Measurements from ENCODE around the gene FOXF2.

The FOXF2 gene

DNA sequence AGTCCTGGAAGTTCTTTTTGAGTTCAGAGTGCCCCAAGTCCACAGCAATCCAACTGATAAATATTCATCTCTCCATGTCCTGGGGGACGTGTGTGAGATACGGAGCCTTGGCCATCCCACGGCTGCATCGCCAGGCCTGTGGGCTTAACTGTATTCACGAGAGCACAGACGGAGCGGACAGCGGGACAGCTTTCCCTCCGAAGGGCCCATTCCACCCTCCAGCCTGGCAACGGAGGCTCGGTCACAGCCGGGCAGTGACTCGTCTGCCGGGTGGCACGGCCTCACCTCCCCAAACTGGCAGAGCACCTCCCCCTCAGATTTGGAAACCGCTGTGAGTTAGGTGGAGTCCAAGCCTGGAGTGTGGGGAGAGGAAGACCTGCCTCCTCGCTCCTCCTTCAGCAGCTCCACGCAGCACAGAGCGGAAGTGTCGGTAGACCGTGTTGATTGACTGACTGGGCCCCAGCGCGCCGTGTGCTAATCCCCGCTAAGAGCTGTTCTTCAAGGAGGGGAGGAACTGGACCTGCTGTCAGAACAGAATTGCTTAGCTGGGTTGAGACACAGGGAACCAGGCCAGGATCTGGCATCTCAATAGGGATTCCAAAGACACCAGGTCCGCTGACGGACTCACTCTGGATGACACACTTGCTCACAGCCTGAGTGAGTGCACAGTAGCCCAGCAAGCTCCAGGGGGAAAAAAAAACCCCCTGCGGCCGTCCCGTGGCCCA, 10.9 kb downstream of the FOXF2 start:
- DNase-seq = no peak
- in situ Hi-C loops (cut with MboI; ENCODE audit: low pct_unique_long_range_greater_than_20kb, low sequenced_read_pairs) = no loop called here

DNA sequence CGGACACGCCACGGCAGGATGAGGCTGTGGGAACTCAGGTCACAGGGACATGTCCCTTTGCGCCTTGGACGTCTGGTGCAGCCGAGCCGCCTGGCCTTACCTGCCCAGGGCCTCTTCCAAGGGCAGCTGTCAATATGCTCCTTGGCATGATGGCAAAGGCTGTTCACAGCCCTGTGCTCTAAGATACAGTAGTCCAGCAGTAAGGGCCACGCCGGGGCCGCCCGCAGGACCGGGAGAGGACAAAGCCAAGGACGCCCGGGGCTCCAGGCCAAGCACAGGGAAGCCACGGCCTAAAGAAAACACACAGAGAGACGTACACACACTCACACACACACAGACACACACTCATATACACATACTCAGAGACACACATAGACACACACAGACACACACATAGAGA, 13.0 kb downstream of the FOXF2 start:
- in situ Hi-C loops (cut with MboI; ENCODE audit: low pct_unique_long_range_greater_than_20kb, low sequenced_read_pairs) = no loop called here
- no peak for DNase-seq

GRCh38 chr6:1402868-1403267, 13.5 kb downstream of the FOXF2 start:
- in situ Hi-C loops (cut with MboI; ENCODE audit: low pct_unique_long_range_greater_than_20kb, low sequenced_read_pairs) = no loop called here

GRCh38 chr6:1403851-1404712, 14.7 kb downstream of the FOXF2 start:
- no peak for DNase-seq
- in situ Hi-C loops (cut with MboI; ENCODE audit: low pct_unique_long_range_greater_than_20kb, low sequenced_read_pairs) = no loop called here

More at GRCh38 chr6:1402868-1403267, 13.5 kb downstream of the FOXF2 start:
- no peak for DNase-seq

GRCh38 chr6:1404713-1405098, 15.3 kb downstream of the FOXF2 start:
- DNase-seq = no peak
- in situ Hi-C loops (cut with MboI; ENCODE audit: low pct_unique_long_range_greater_than_20kb, low sequenced_read_pairs) = no loop called here

DNA sequence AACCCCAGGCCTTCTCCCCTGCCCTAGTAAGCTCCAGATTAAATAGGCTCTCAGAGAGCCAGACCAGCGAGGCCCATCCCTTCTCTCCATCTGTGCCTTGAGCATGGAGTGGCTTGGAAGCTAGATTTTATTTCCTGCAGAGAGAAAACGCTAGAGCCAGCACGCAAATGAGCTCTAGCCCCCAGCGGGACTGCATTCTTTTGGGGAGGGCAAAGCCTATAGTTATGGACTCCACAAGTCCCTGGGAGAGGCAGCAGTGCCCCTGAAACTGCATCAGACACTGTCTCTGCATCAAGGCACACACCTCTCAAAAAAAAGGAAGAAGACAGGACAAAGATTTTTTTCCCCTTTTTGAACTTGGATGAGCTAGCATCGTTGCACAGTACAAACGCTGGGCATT, 15.8 kb downstream of the FOXF2 start:
- DNase-seq = no peak
- in situ Hi-C loops (cut with MboI; ENCODE audit: low pct_unique_long_range_greater_than_20kb, low sequenced_read_pairs) = no loop called here

DNA sequence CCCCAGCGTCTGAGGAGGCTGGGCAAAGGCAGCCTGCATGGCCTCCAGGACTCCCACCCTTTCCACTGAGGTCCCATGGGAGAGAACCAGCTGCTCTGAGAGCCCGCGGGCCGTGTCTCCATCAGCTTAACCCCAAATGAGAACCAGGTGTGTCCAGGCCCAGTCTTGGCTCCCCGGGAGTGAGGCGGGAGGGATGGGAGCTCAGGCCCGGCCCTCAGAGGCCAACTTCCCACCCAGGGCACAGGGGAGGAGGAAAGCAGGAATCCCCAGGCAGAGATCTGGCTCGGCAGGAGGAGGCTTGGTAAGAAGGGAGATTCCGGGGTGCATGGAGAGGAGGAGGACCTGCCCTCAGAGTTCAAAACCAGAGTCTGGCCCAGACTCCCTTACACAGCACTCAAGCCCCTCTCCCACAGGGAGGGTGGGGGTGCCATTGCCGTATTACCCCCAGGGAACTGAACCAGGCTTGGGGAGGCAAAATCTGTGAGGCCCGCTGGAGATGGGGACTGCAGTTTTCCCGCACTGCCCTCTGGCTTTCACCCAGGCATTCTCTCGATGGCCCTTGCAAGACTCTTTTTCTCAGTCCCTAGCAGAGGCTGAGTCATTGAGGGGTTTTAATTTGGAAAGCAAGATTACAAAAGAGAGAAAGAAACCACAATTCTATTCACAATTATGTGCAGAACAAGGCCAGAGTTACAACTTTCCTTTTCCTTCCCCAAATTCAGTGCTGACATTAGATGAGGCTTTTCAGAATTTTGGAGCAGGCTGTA, 17.1 kb downstream of the FOXF2 start:
- in situ Hi-C loops (cut with MboI; ENCODE audit: low pct_unique_long_range_greater_than_20kb, low sequenced_read_pairs) = no loop called here
- DNase-seq = no peak

DNA sequence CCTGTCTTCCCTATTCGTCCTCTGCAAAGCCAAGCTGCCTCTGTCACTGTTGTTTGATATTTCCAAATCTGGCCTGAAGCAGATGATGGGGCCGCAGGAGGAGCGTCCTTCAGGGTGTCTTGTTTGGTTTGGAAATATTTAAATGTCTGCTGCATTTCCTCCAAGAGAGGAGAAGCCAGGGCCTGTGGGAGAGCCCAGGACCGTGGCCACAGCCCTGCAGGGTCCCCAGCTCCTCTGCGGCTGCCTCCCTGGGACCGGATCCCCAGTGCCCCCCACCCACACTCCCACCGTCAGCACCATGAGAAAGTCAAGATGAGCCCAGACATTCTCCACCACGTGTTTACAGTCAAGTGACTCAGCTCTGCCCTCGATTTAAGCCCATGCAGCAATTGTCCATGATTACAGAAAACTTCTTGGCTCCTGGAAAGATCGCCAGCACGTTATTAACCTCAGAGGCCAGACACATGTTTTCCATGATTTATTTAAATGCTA, 18.2 kb downstream of the FOXF2 start:
- in situ Hi-C loops (cut with MboI; ENCODE audit: low pct_unique_long_range_greater_than_20kb, low sequenced_read_pairs) = no loop called here
- no peak for DNase-seq

GRCh38 chr6:1409774-1410465, 20.5 kb downstream of the FOXF2 start:
- in situ Hi-C loops (cut with MboI; ENCODE audit: low pct_unique_long_range_greater_than_20kb, low sequenced_read_pairs) = no loop called here
- no peak for DNase-seq

DNA sequence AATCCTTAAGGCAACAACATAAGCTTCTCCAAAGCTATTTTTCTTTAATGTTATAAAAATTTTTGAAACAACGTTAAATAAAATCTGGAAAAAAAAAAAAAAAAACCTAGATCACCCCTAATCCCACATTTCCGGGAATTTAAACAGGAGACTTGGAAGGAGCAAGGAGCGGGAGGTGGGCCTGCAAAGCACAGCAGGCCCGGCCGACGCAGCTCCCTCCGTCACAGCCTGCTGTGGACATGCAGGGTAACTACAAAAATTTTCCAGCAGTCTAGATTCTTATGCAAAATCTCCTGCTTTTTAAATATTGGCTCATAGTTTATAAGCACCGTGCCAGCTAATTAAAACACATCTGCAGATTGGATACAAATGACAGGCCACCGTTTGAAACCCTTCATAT, 23.5 kb downstream of the FOXF2 start:
- in situ Hi-C loops (cut with MboI; ENCODE audit: low pct_unique_long_range_greater_than_20kb, low sequenced_read_pairs) = no loop called here

DNA sequence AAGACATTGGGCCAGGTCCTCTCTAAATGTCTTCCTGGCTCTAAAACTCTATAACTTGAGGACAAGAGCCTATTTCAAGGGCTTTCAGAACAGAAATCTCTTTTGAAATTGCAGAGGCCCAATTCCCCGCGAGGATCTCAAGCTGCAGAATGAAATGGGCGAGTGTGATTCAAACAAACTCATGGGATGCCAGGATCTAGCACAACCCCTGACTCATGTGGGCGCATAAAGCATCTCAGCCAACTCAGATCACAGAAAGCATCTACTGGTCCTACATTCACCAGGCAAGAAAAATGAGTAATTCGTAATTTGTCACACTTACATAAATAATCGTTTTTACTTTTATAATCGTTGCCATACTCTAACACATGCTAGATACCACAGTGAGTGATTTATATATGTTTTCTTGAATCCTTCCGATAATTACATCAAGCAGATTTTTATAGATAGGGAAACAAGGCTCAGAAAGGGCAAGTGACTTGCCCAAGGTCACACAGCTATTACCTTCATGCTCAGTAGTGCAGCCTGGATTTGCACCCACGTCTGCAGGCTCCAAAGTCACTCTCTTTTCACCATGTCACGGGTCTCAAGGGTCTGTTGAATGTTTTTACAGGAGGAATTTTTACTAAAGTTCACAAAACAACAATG, 26.2 kb downstream of the FOXF2 start:
- in situ Hi-C loops (cut with MboI; ENCODE audit: low pct_unique_long_range_greater_than_20kb, low sequenced_read_pairs) = no loop called here
- no peak for DNase-seq

More for the DNA sequence above, 23.5 kb downstream of the FOXF2 start:
- DNase-seq = no peak

DNA sequence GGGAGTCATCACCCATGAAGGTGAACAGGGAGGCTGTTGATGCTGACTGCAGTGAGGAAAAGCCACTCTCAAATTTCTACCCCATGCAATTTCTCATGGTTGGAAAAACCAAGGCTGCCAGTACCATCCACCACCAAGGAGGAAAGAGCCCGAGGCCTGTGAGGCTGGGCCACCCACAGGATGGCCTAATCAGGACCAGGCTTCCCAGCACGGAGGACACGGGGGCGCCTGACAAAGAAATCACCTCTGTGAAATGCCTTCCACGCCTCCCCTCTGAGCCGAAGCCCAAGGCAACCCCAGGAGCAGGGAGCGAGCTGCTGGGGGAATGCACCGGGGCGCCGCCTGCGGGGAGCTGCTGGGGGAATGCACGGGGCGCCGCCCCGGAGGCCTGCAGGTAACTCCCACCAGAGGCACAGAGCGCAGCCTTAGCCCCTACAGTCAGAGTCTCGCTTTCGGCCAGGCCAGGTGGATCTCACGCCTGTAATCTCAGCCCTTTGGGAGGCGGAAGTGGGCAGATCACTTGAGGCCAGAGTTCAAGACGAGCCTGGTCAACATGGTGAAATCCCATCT, 26.9 kb downstream of the FOXF2 start:
- no peak for DNase-seq
- in situ Hi-C loops (cut with MboI; ENCODE audit: low pct_unique_long_range_greater_than_20kb, low sequenced_read_pairs) = no loop called here

DNA sequence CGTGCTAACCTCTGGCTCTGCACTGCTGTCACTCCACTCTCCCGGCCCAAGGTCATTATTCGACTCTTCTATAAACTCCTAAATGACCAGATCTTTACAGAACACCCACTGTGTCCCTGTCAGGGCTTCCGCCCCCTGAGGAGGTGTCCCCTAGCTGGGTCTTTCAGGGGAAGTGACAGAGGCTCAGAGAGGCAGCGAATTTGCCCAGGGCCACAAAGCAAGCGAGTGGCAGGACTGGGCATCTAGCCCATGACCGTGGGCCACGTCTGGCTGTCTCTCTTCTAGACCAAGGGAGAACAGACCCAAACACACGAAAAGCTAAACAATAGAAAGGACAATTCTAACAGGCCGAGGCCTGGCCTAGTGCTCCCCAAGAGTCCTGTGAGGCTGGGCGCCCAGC, 27.4 kb downstream of the FOXF2 start:
- DNase-seq = no peak
- in situ Hi-C loops (cut with MboI; ENCODE audit: low pct_unique_long_range_greater_than_20kb, low sequenced_read_pairs) = no loop called here

- in situ Hi-C loops (cut with MboI; ENCODE audit: low pct_unique_long_range_greater_than_20kb, low sequenced_read_pairs) = no loop called here
- DNase-seq = no peak
Observed at GRCh38 chr6:1417718-1418117, 28.3 kb downstream of the FOXF2 start.

DNA sequence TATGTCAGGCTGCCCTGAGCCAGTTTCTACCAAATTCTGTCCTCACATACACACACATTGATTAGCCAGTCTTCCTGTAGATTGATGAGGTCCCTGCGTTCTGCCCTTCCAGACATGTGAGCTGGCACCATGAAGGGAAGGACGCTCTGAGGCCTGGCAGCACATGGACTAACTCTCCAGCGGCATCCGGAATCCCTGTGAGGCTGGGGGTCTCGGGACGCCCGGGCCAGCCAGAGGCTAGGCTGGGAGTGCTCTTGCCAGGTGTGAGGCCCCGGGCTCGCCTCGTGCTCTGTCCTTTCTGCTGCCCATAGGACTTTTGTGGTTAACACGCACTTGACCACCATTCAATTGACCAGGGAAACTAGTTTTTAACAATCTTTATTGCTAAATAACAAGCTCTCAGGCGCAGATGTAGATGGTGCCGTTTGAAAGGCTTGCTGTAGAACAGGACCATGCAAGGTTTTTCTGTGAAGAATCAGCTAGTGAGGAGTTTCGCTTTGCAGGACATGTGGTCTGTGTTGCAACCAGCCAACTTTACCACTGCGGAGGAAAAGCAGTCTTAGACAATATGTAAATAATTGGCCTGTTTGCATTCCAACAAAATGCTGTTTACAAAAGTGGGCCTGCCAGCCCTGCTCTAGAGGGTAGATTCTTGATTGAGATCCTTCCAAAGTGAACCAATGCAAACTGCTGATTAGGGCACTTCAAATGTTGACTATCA, 29.3 kb downstream of the FOXF2 start:
- in situ Hi-C loops (cut with MboI; ENCODE audit: low pct_unique_long_range_greater_than_20kb, low sequenced_read_pairs) = no loop called here
- no peak for DNase-seq

- DNase-seq = no peak
- in situ Hi-C loops (cut with MboI; ENCODE audit: low pct_unique_long_range_greater_than_20kb, low sequenced_read_pairs) = no loop called here
Observed at GRCh38 chr6:1420382-1420781, 31.0 kb downstream of the FOXF2 start.

DNA sequence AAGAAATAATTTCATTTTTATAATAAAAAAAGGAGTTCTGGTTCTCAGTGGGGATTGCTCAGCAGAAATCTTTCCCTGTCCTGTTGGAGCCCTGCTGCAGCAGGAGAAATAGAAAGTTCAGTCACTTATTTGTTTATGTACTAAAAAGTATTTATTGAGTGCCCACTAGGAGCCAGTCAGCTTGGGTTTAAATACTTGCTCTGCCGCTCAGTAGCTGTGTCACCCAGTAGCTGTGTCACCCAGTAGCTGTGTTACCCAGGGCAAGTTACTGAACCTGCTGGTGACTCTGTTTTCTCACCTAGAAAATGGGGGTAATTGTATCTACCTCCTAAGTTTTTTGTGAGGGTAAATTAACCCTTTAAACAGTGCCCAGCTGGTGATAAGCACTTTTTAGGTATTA, 32.9 kb downstream of the FOXF2 start:
- DNase-seq = no peak
- in situ Hi-C loops (cut with MboI; ENCODE audit: low pct_unique_long_range_greater_than_20kb, low sequenced_read_pairs) = no loop called here

DNA sequence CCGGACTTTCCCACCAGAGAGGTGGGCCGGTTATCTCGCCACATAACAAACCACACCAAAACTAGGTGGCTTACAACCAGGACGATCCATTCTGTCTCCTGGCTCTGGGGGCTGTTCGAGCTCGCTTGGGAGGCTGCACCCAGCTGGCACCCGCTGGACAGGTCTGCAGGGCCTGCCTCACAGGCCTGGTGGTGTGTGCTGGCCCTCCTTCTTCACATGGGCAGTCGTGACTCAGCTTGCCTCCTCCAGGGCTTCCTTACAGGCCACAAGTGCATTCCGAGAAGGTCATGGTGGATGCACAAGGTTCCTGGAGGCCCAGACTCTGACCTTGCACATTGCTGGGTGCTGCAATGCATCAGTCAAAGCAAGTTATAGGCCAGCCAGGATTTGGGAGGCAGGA, 34.2 kb downstream of the FOXF2 start:
- DNase-seq = no peak
- in situ Hi-C loops (cut with MboI; ENCODE audit: low pct_unique_long_range_greater_than_20kb, low sequenced_read_pairs) = no loop called here
